Fibroblast of mammary gland (primary cell): ENCODE results near the gene RARRES2.

ENCODE experiments used
- DNase-seq: peaks from one replicate; pipeline ENCODE4 v3.0.0-alpha.2; 2010; ENCODE audit warnings: low read depth
- H3K4me3 ChIP-seq: 2 replicates; pipeline ENCODE4 v1.5.1; 2011; ENCODE audit warnings: low read depth, mild to moderate bottlenecking, low read length, moderate library complexity; ENCODE audit not compliant: control insufficient read depth
- CTCF ChIP-seq: conservative IDR thresholded peaks from 2 replicates; pipeline ENCODE4 v1.5.1; 2011; ENCODE audit warnings: low read depth, low read length, inconsistent platforms; ENCODE audit not compliant: control insufficient read depth, insufficient read depth

RARRES2 gene

GRCh38 chr7:150380463-150380862 lies 39.0 kb upstream of the RARRES2 start:
- no peak for TF ChIP-seq CTCF
- H3K4me3 ChIP-seq, result peak overlapping the region; percentile 82
- no peak for DNase-seq

GRCh38 chr7:150379441-150380379 lies 38.3 kb upstream of the RARRES2 start:
- no peak for DNase-seq
- no peak for TF ChIP-seq CTCF

GRCh38 chr7:150378853-150379440 lies 37.5 kb upstream of the RARRES2 start, which contains the start of gene ZNF775:
ZNF775 (plus strand) TSS chr7:150379330; CDS start chr7:150388471, 9,141 bp downstream.
- TF ChIP-seq CTCF, result no peak
- peak; percentile 86 for DNase-seq
- H3K4me3 ChIP-seq, result peak within 1 kb of the TSS; percentile 82

More at GRCh38 chr7:150379441-150380379, 38.3 kb upstream of the RARRES2 start:
- H3K4me3 ChIP-seq, result peak overlapping the region; percentile 82

- DNase-seq, result peak; percentile 54
- H3K4me3 ChIP-seq, result peak overlapping the region; percentile 48
- TF ChIP-seq CTCF, result peak; percentile 25
These were observed 36.9 kb upstream of the RARRES2 start for GRCh38 chr7:150378115-150378852.

DNA sequence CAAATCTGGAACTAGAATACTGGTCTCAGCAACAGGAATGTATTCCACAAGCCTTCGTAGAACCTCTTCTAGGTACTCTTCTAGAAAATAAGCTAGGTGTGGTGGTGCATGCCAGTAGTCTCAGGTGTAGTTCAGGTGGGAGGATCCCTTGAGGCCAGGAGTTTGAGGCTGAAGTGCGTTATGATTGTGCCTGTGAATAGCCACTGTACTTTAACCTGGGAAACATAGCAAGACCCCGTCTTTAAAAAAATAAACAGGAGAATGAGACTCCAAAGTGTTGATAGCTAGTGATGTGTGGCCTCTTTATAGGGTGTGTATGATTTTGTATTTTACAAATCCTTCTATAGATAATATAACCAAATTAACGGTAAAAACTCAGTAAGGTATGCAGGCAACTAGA lies 36.2 kb upstream of the RARRES2 start:
- no peak overlapping the region for H3K4me3 ChIP-seq
- DNase-seq, result no peak
- TF ChIP-seq CTCF, result no peak

- TF ChIP-seq CTCF, result no peak
- DNase-seq, result no peak
- H3K4me3 ChIP-seq, result no peak overlapping the region
These were observed 35.8 kb upstream of the RARRES2 start for GRCh38 chr7:150377196-150377595.
